ENCODE data around the gene KRTCAP2. TPM values are rescaled to one million over a fixed set of nuclear protein-coding genes. Genes with fewer than 3 reads are reported as not detected.

Gene KRTCAP2
- total RNA-seq, 2 experiments from 2014 or later: 170 to 190 TPM

GRCh38 chr1:155208541-155209311, 35.6 kb upstream of the KRTCAP2 start, which contains the start of gene MTX1:
Gene MTX1, plus strand, starts transcription at chr1:155208695. Its CDS starts 110 bp downstream, at chr1:155208805.
- H3K4me3 Mint-ChIP-seq: peak within 1 kb of the TSS; percentile 90
- peaks cover 30% of the 10 kb centered on the region for H3K4me1 Mint-ChIP-seq (ENCODE audit: low read depth)
- ChIA-PET CTCF (interaction anchor here (0.6 to 7.5 kb wide), 13 partner anchors 10 to 384 kb away, joined by 3 to 134 read pairs (median 15); partner anchors contain the start of gene KRTCAP2), POLR2A (interaction anchor here (0.8 to 3.7 kb wide), 11 partner anchors 9 to 47 kb away, joined by 3 to 39 read pairs (median 4); partner anchors contain the start of gene ENTREP3)
- H3K27ac Mint-ChIP-seq: peak within 1 kb of the TSS; percentile 92
- DNase-seq (peak; percentile 91), ATAC-seq (peak; percentile 75)
- no peaks in the 10 kb centered on the region for H3K9me3 Mint-ChIP-seq (ENCODE audit: insufficient read depth)
- H3K27me3 Mint-ChIP-seq (ENCODE audit: low read depth): no peaks in the 10 kb centered on the region
- no peaks in the 10 kb centered on the region for H3K36me3 Mint-ChIP-seq (ENCODE audit: low read depth)

- CTCF ChIA-PET: interaction anchor here (0.6 to 7.5 kb wide), 17 partner anchors 8 to 385 kb away, joined by 3 to 134 read pairs (median 13); partner anchors contain the start of gene KRTCAP2
- no peak for DNase-seq
- H3K36me3 Mint-ChIP-seq (ENCODE audit: low read depth): no peaks in the 10 kb centered on the region
- peak within 1 kb of the TSS; percentile 92 for H3K27ac Mint-ChIP-seq
- POLR2A ChIA-PET: interaction anchor here (0.6 to 3.7 kb wide), 6 partner anchors 12 to 36 kb away, joined by 3 to 39 read pairs (median 13); a partner anchor contains a TSS
- no peaks in the 10 kb centered on the region for H3K27me3 Mint-ChIP-seq (ENCODE audit: low read depth)
- no peaks in the 10 kb centered on the region for H3K9me3 Mint-ChIP-seq (ENCODE audit: insufficient read depth)
- peaks cover 30% of the 10 kb centered on the region for H3K4me1 Mint-ChIP-seq (ENCODE audit: low read depth)
- peak within 1 kb of the TSS; percentile 90 for H3K4me3 Mint-ChIP-seq
- no peak for ATAC-seq
These were observed 34.9 kb upstream of the KRTCAP2 start, which contains the start of gene THBS3 for GRCh38 chr1:155207806-155208540. Gene THBS3, minus strand, starts transcription at chr1:155207897. Its CDS starts 21 bp downstream, at chr1:155207876.

- peak; percentile 95 for DNase-seq
- Mint-ChIP-seq H3K4me3 (peak overlapping the region; percentile 52), H3K9me3 (ENCODE audit: insufficient read depth) (no peaks in the 10 kb centered on the region), H3K4me1 (ENCODE audit: low read depth) (peaks cover 30% of the 10 kb centered on the region), H3K36me3 (ENCODE audit: low read depth) (no peaks in the 10 kb centered on the region), H3K27me3 (ENCODE audit: low read depth) (no peaks in the 10 kb centered on the region), H3K27ac (peak overlapping the region; percentile 75)
- ATAC-seq: peak; percentile 54
- ChIA-PET CTCF (interaction anchor here (0.6 to 7.5 kb wide), 26 partner anchors 9 to 222 kb away, joined by 3 to 134 read pairs (median 6); partner anchors contain the start of genes CLK2 and KRTCAP2), POLR2A (interaction anchor here (0.6 to 3.7 kb wide), 6 partner anchors 11 to 37 kb away, joined by 3 to 39 read pairs (median 13); a partner anchor contains a TSS)
These were observed 34.0 kb upstream of the KRTCAP2 start for GRCh38 chr1:155206891-155207805.

- no peaks in the 10 kb centered on the region for H3K27me3 Mint-ChIP-seq (ENCODE audit: low read depth)
- peaks cover 30% of the 10 kb centered on the region for H3K4me1 Mint-ChIP-seq (ENCODE audit: low read depth)
- no peak overlapping the region for H3K4me3 Mint-ChIP-seq
- POLR2A ChIA-PET: interaction anchor here (0.6 kb wide), 1 partner anchor 19 kb away, joined by 3 read pairs; no protein-coding TSS in a partner anchor
- H3K9me3 Mint-ChIP-seq (ENCODE audit: insufficient read depth): no peaks in the 10 kb centered on the region
- DNase-seq: no peak
- CTCF ChIA-PET: interaction anchor here (0.9 to 7.5 kb wide), 9 partner anchors 9 to 67 kb away, joined by 4 to 134 read pairs (median 17); partner anchors contain the start of genes CLK2 and KRTCAP2
- H3K27ac Mint-ChIP-seq: no peak overlapping the region
- ATAC-seq: no peak
- no peaks in the 10 kb centered on the region for H3K36me3 Mint-ChIP-seq (ENCODE audit: low read depth)
These were observed 33.0 kb upstream of the KRTCAP2 start for GRCh38 chr1:155205969-155206593.

GRCh38 chr1:155205035-155205434, 31.9 kb upstream of the KRTCAP2 start:
- CTCF ChIA-PET: interaction anchor here (0.9 to 7.5 kb wide), 4 partner anchors 8 to 21 kb away, joined by 5 to 134 read pairs (median 15); no protein-coding TSS in a partner anchor

GRCh38 chr1:155202731-155203515, 29.8 kb upstream of the KRTCAP2 start:
- CTCF ChIA-PET: interaction anchor here (0.9 to 7.5 kb wide), 5 partner anchors 9 to 48 kb away, joined by 3 to 134 read pairs (median 6); partner anchors contain the start of gene KRTCAP2
- POLR2A ChIA-PET: interaction anchor here (0.6 to 3.4 kb wide), 3 partner anchors 9 to 721 kb away, joined by 3 to 10 read pairs (median 7); no protein-coding TSS in a partner anchor
- ATAC-seq (no peak), DNase-seq (no peak)
- Mint-ChIP-seq H3K27me3 (ENCODE audit: low read depth) (no peaks in the 10 kb centered on the region), H3K4me1 (ENCODE audit: low read depth) (peaks cover 13% of the 10 kb centered on the region), H3K27ac (peak overlapping the region; percentile 56), H3K36me3 (ENCODE audit: low read depth) (no peaks in the 10 kb centered on the region), H3K9me3 (ENCODE audit: insufficient read depth) (no peaks in the 10 kb centered on the region), H3K4me3 (no peak overlapping the region)

More at GRCh38 chr1:155205035-155205434, 31.9 kb upstream of the KRTCAP2 start:
- H3K27me3 Mint-ChIP-seq (ENCODE audit: low read depth): no peaks in the 10 kb centered on the region
- peaks cover 24% of the 10 kb centered on the region for H3K4me1 Mint-ChIP-seq (ENCODE audit: low read depth)
- DNase-seq: no peak
- H3K27ac Mint-ChIP-seq: no peak overlapping the region
- no peak overlapping the region for H3K4me3 Mint-ChIP-seq
- ATAC-seq: no peak
- no peaks in the 10 kb centered on the region for H3K36me3 Mint-ChIP-seq (ENCODE audit: low read depth)
- POLR2A ChIA-PET: interaction anchor here (2.8 to 3.4 kb wide), 2 partner anchors 11 to 22 kb away, joined by 7 to 10 read pairs; no protein-coding TSS in a partner anchor
- no peaks in the 10 kb centered on the region for H3K9me3 Mint-ChIP-seq (ENCODE audit: insufficient read depth)

GRCh38 chr1:155202198-155202597, 29.1 kb upstream of the KRTCAP2 start:
- Mint-ChIP-seq H3K4me1 (ENCODE audit: low read depth) (peaks cover 8% of the 10 kb centered on the region), H3K9me3 (ENCODE audit: insufficient read depth) (no peaks in the 10 kb centered on the region), H3K27me3 (ENCODE audit: low read depth) (no peaks in the 10 kb centered on the region), H3K27ac (no peak overlapping the region), H3K4me3 (no peak overlapping the region), H3K36me3 (ENCODE audit: low read depth) (no peaks in the 10 kb centered on the region)
- ATAC-seq (no peak), DNase-seq (no peak)
- ChIA-PET POLR2A (interaction anchor here (3.4 kb wide), 1 partner anchor 8 kb away, joined by 10 read pairs; no protein-coding TSS in a partner anchor), CTCF (interaction anchor here (0.9 to 3.3 kb wide), 4 partner anchors 9 to 48 kb away, joined by 3 to 16 read pairs (median 3); partner anchors contain the start of gene KRTCAP2)

- POLR2A ChIA-PET: interaction anchor here (1.6 kb wide), 1 partner anchor 26 kb away, joined by 5 read pairs; no protein-coding TSS in a partner anchor
- H3K27ac Mint-ChIP-seq: no peak overlapping the region
- H3K36me3 Mint-ChIP-seq (ENCODE audit: low read depth): no peaks in the 10 kb centered on the region
- H3K4me1 Mint-ChIP-seq (ENCODE audit: low read depth): peaks cover 4% of the 10 kb centered on the region
- ATAC-seq: no peak
- no peaks in the 10 kb centered on the region for H3K9me3 Mint-ChIP-seq (ENCODE audit: insufficient read depth)
- H3K4me3 Mint-ChIP-seq: no peak overlapping the region
- CTCF ChIA-PET: interaction anchor here (1.1 kb wide), 2 partner anchors 23 to 121 kb away, joined by 3 read pairs; no protein-coding TSS in a partner anchor
- H3K27me3 Mint-ChIP-seq (ENCODE audit: low read depth): no peaks in the 10 kb centered on the region
- DNase-seq: no peak
These were observed 27.8 kb upstream of the KRTCAP2 start for GRCh38 chr1:155200920-155201319.

- ChIA-PET CTCF (no interaction called here), POLR2A (no interaction called here)
- peaks cover 13% of the 10 kb centered on the region for H3K4me1 Mint-ChIP-seq (ENCODE audit: low read depth)
- H3K9me3 Mint-ChIP-seq (ENCODE audit: insufficient read depth): no peaks in the 10 kb centered on the region
- ATAC-seq: no peak
- no peak overlapping the region for H3K27ac Mint-ChIP-seq
- no peak overlapping the region for H3K4me3 Mint-ChIP-seq
- H3K27me3 Mint-ChIP-seq (ENCODE audit: low read depth): no peaks in the 10 kb centered on the region
- DNase-seq: no peak
- H3K36me3 Mint-ChIP-seq (ENCODE audit: low read depth): no peaks in the 10 kb centered on the region
These were observed 26.7 kb upstream of the KRTCAP2 start for GRCh38 chr1:155199792-155200191.

Measured in activated CD8-positive, alpha-beta T cell treated with anti-CD3 and anti-CD28 coated beads, Interleukin-2, amount 10 ng/mL, durations not matched to agents 7 days and 5 days (primary cell).